HG02798 (cell line): ENCODE results near the gene APRT.

ENCODE experiments used
- ATAC-seq: cut with Tn5 transposase; IDR thresholded peaks from one replicate; pipeline ENCODE4 v1.9.1; 2021; ENCODE audit warnings: mild to moderate bottlenecking; ENCODE audit not compliant: unreplicated experiment, poor library complexity

Gene APRT

GRCh38 chr16:88809676-88810165, 2.0 kb downstream of the APRT start:
- no peak for ATAC-seq

GRCh38 chr16:88809068-88809675, 2.6 kb downstream of the APRT start:
- no peak for ATAC-seq

- no peak for ATAC-seq
These were observed 3.9 kb downstream of the APRT start for GRCh38 chr16:88807626-88808453.

- no peak for ATAC-seq
These were observed 4.5 kb downstream of the APRT start for GRCh38 chr16:88807142-88807625.

GRCh38 chr16:88806491-88807111, 5.1 kb downstream of the APRT start:
- ATAC-seq, result no peak

- no peak for ATAC-seq
These were observed 5.8 kb downstream of the APRT start for GRCh38 chr16:88805887-88806393.

- no peak for ATAC-seq
These were observed 6.4 kb downstream of the APRT start for GRCh38 chr16:88805340-88805715.

- ATAC-seq, result no peak
These were observed 7.0 kb downstream of the APRT start for GRCh38 chr16:88804552-88805339.

- no peak for ATAC-seq
These were observed 7.6 kb downstream of the APRT start for GRCh38 chr16:88804173-88804551.

- peak; percentile 77 for ATAC-seq
These were observed 8.3 kb downstream of the APRT start, which contains the start of gene CDT1 for GRCh38 chr16:88803264-88803987. Gene CDT1, plus strand, starts transcription at chr16:88803789. Its CDS starts 43 bp downstream, at chr16:88803832.

GRCh38 chr16:88800277-88800592, 11.5 kb downstream of the APRT start:
- no peak for ATAC-seq

- ATAC-seq, result no peak
These were observed 12.0 kb downstream of the APRT start for GRCh38 chr16:88799569-88800276.

- ATAC-seq, result no peak
These were observed 12.8 kb downstream of the APRT start for GRCh38 chr16:88798772-88799455.

- ATAC-seq, result no peak
These were observed 13.7 kb downstream of the APRT start for GRCh38 chr16:88798073-88798472.

GRCh38 chr16:88796278-88796677, 15.4 kb downstream of the APRT start:
- no peak for ATAC-seq

GRCh38 chr16:88793251-88793954, 18.3 kb downstream of the APRT start:
- no peak for ATAC-seq

GRCh38 chr16:88792668-88793250, 19.0 kb downstream of the APRT start:
- no peak for ATAC-seq
